Fibroblast of lung (primary cell): ENCODE results near the gene FSTL1. TPM values are rescaled to one million over a fixed set of nuclear protein-coding genes. Genes with fewer than 3 reads are reported as not detected.

Experiments
- DNase-seq, 2 donors: peaks; one replicate each; pipeline versions ENCODE4 v3.0.0 to v3.0.0-alpha.2; 2010; ENCODE audit warnings: low read depth in 2 of 2
- H2AFZ ChIP-seq: 2 replicates; pipeline ENCODE4 v1.5.1; 2012; ENCODE audit warnings: low read length, control low read depth, inconsistent platforms
- H3K27ac ChIP-seq: 2 replicates; pipeline ENCODE4 v1.5.1; 2011; ENCODE audit warnings: low read length, control low read depth; ENCODE audit not compliant: insufficient read depth
- H3K27me3 ChIP-seq: 2 replicates; pipeline ENCODE4 v1.5.1; 2011; ENCODE audit warnings: mild to moderate bottlenecking, low read length; ENCODE audit not compliant: control insufficient read depth, insufficient read depth
- H3K36me3 ChIP-seq: 2 replicates; pipeline ENCODE4 v1.5.1; 2011; ENCODE audit warnings: low read length; ENCODE audit not compliant: control insufficient read depth, insufficient read depth
- H3K4me1 ChIP-seq: 2 replicates; pipeline ENCODE4 v1.5.1; 2011; ENCODE audit warnings: low read length; ENCODE audit not compliant: control insufficient read depth, insufficient read depth; ENCODE audit errors: extremely low read depth
- H3K4me2 ChIP-seq: 2 replicates; pipeline ENCODE4 v1.5.1; 2011; ENCODE audit warnings: low read length, control low read depth; ENCODE audit not compliant: insufficient read depth; ENCODE audit errors: extremely low read depth
- H3K4me3 ChIP-seq, 4 experiments: fragments of 200-600 bp in 1 of 4; sonication (generic) in 1 of 4; replicated peaks in 1 of 4; 2 replicates each; pipeline ENCODE4 v1.5.1; 2011 to 2016; ENCODE audit warnings: low read length in 4 of 4, low read depth in 3 of 4, mild to moderate bottlenecking in 3 of 4, control low read depth in 2 of 4, inconsistent platforms in 1 of 4, mixed read lengths in 1 of 4; ENCODE audit not compliant: insufficient read depth in 1 of 4; ENCODE audit errors: control extremely low read depth in 1 of 4
- H3K79me2 ChIP-seq: 2 replicates; pipeline ENCODE4 v1.5.1; 2012; ENCODE audit warnings: mild to moderate bottlenecking, low read length, inconsistent platforms; ENCODE audit not compliant: control insufficient read depth, insufficient read depth
- H3K9ac ChIP-seq: 2 replicates; pipeline ENCODE4 v1.5.1; 2011; ENCODE audit warnings: mild to moderate bottlenecking, low read length, control low read depth; ENCODE audit not compliant: insufficient read depth
- H3K9me3 ChIP-seq: 2 replicates; pipeline ENCODE4 v1.5.1; 2012; ENCODE audit warnings: low read depth, low read length; ENCODE audit not compliant: control insufficient read depth, insufficient read depth
- H4K20me1 ChIP-seq: 2 replicates; pipeline ENCODE4 v1.5.1; 2011; ENCODE audit warnings: low read length; ENCODE audit not compliant: control insufficient read depth, insufficient read depth; ENCODE audit errors: extremely low read depth
- EZH2 ChIP-seq: IDR thresholded peaks from 2 replicates; pipeline ENCODE4 v1.5.1; 2012; ENCODE audit warnings: low read length, control low read depth, mild to moderate bottlenecking; ENCODE audit errors: missing control alignments
- polyA plus RNA-seq, 2 donors: library from polyadenylated mRNA; depleted of rRNA in 1 of 2; stranded (reverse) in 1 of 2; unstranded in 1 of 2; fragments of >200 nt; gene quantifications; 2 replicates each; pipeline ENCODE4 v1.2.1, GENCODE V29; 2011 to 2012; ENCODE audit warnings: missing spikeins in 1 of 2
- total RNA-seq: library from RNA; depleted of rRNA; stranded (reverse); fragments of >200 nt; gene quantifications from 2 replicates; pipeline ENCODE4 v1.2.1, GENCODE V29; 2014
- TF ChIP-seq, protein P1 (sequence below), 2 donors: IDR thresholded peaks in 1 of 2; conservative IDR thresholded peaks in 1 of 2; 1 replicate in 1 of 2; 2 replicates in 1 of 2; pipeline ENCODE4 v1.5.1; 2011 to 2012; ENCODE audit warnings: low read length in 2 of 2, control low read depth in 1 of 2, inconsistent platforms in 1 of 2, low read depth in 1 of 2, mild to moderate bottlenecking in 1 of 2

Gene FSTL1
- total and polyA plus RNA-seq, 2 donors (not counting 1 experiment from before 2014, with no cell fraction given) = 309 to 1,500 TPM

GRCh38 chr3:120427201-120427600 lies 23.6 kb downstream of the FSTL1 start:
- Histone ChIP-seq H4K20me1 (peaks cover 2% of the 10 kb centered on the region), H3K9ac (no peak overlapping the region), H3K4me3 (no peak overlapping the region), H3K4me1 (peaks cover 48% of the 10 kb centered on the region), H3K79me2 (peaks cover 83% of the 10 kb centered on the region), H3K4me2 (no peak overlapping the region), H3K9me3 (no peaks in the 10 kb centered on the region), H3K36me3 (peaks cover 5% of the 10 kb centered on the region), H3K27ac (peak overlapping the region; percentile 21), H3K27me3 (no peaks in the 10 kb centered on the region), H2AFZ (no peak overlapping the region)
- TF ChIP-seq, protein P1, sequence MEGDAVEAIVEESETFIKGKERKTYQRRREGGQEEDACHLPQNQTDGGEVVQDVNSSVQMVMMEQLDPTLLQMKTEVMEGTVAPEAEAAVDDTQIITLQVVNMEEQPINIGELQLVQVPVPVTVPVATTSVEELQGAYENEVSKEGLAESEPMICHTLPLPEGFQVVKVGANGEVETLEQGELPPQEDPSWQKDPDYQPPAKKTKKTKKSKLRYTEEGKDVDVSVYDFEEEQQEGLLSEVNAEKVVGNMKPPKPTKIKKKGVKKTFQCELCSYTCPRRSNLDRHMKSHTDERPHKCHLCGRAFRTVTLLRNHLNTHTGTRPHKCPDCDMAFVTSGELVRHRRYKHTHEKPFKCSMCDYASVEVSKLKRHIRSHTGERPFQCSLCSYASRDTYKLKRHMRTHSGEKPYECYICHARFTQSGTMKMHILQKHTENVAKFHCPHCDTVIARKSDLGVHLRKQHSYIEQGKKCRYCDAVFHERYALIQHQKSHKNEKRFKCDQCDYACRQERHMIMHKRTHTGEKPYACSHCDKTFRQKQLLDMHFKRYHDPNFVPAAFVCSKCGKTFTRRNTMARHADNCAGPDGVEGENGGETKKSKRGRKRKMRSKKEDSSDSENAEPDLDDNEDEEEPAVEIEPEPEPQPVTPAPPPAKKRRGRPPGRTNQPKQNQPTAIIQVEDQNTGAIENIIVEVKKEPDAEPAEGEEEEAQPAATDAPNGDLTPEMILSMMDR (conservative IDR thresholded peaks at IDR 0.05 in 1 of 2, IDR thresholded peaks at IDR 0.05 in 1 of 2; ENCODE audit: low read depth in 1 of 2, low read length in 2 of 2) = no peak
- DNase-seq = no peak

GRCh38 chr3:120425572-120426250 lies 25.1 kb downstream of the FSTL1 start:
- Histone ChIP-seq H3K27me3 (no peaks in the 10 kb centered on the region), H3K36me3 (peaks cover 4% of the 10 kb centered on the region), H3K27ac (peak overlapping the region; percentile 62), H3K4me1 (peaks cover 51% of the 10 kb centered on the region), H2AFZ (no peak overlapping the region), H3K79me2 (peaks cover 77% of the 10 kb centered on the region), H3K9me3 (no peaks in the 10 kb centered on the region), H3K4me2 (peak overlapping the region; percentile 15), H3K9ac (no peak overlapping the region), H3K4me3 (no peak overlapping the region), H4K20me1 (peaks cover 1% of the 10 kb centered on the region)
- TF ChIP-seq EZH2 = no peak
- TF ChIP-seq, protein P1 (conservative IDR thresholded peaks at IDR 0.05 in 1 of 2, IDR thresholded peaks at IDR 0.05 in 1 of 2; ENCODE audit: low read depth in 1 of 2, low read length in 2 of 2) = no peak
- peak; percentile 91 to 96 for DNase-seq

- Histone ChIP-seq H3K36me3 (peaks cover 4% of the 10 kb centered on the region), H3K27me3 (no peaks in the 10 kb centered on the region), H3K79me2 (peaks cover 74% of the 10 kb centered on the region), H3K9me3 (no peaks in the 10 kb centered on the region), H3K4me3 (no peak overlapping the region), H3K9ac (no peak overlapping the region), H2AFZ (no peak overlapping the region), H4K20me1 (no peaks in the 10 kb centered on the region), H3K4me1 (peaks cover 46% of the 10 kb centered on the region), H3K4me2 (no peak overlapping the region), H3K27ac (peak overlapping the region; percentile 62)
- TF ChIP-seq, protein P1 (conservative IDR thresholded peaks at IDR 0.05 in 1 of 2, IDR thresholded peaks at IDR 0.05 in 1 of 2; ENCODE audit: low read depth in 1 of 2, low read length in 2 of 2) = no peak
- DNase-seq = no peak
Observed at GRCh38 chr3:120424976-120425570, 25.7 kb downstream of the FSTL1 start.
